BLaER1 (cell line): ENCODE measurements around the gene SLC47A1.

Source experiments
- H3K27ac ChIP-seq: shearing (Covaris generic); formaldehyde crosslinking; 2 replicates; pipeline ENCODE4 v1.8.1; 2022
- H3K27me3 ChIP-seq: shearing (Covaris generic); formaldehyde crosslinking; 2 replicates; pipeline ENCODE4 v1.8.1; 2022
- H3K36me3 ChIP-seq: shearing (Covaris generic); formaldehyde crosslinking; 2 replicates; pipeline ENCODE4 v1.8.1; 2022
- H3K4me1 ChIP-seq: shearing (Covaris generic); formaldehyde crosslinking; 2 replicates; pipeline ENCODE4 v1.8.1; 2022
- H3K4me2 ChIP-seq: shearing (Covaris generic); formaldehyde crosslinking; 2 replicates; pipeline ENCODE4 v1.8.1; 2022
- H3K4me3 ChIP-seq: shearing (Covaris generic); formaldehyde crosslinking; 2 replicates; pipeline ENCODE4 v1.8.1; 2022
- H3K9ac ChIP-seq: shearing (Covaris generic); formaldehyde crosslinking; 2 replicates; pipeline ENCODE4 v1.8.1; 2022
- H3K9me3 ChIP-seq: shearing (Covaris generic); formaldehyde crosslinking; 2 replicates; pipeline ENCODE4 v1.8.1; 2022
- H4K20me1 ChIP-seq: shearing (Covaris generic); formaldehyde crosslinking; 2 replicates; pipeline ENCODE4 v1.8.1; 2022
- Cebpa-rat ChIP-seq: shearing (Covaris generic); IDR thresholded peaks from 2 replicates; pipeline ENCODE4 v1.8.1; 2022

SLC47A1 gene

GRCh38 chr17:19539841-19540311 lies 6.2 kb downstream of the SLC47A1 start:
- no peak overlapping the region for H3K27ac ChIP-seq
- H4K20me1 ChIP-seq = peaks cover 3% of the 10 kb centered on the region; the same call in 1 of the 2 replicates
- peaks cover 21% of the 10 kb centered on the region for H3K4me1 ChIP-seq
- no peaks in the 10 kb centered on the region for H3K9me3 ChIP-seq
- no peak overlapping the region for H3K9ac ChIP-seq
- H3K36me3 ChIP-seq = no peaks in the 10 kb centered on the region
- no peak for TF ChIP-seq Cebpa-rat
- H3K4me2 ChIP-seq = no peak overlapping the region
- H3K4me3 ChIP-seq = no peak overlapping the region
- peaks cover 21% of the 10 kb centered on the region for H3K27me3 ChIP-seq

DNA sequence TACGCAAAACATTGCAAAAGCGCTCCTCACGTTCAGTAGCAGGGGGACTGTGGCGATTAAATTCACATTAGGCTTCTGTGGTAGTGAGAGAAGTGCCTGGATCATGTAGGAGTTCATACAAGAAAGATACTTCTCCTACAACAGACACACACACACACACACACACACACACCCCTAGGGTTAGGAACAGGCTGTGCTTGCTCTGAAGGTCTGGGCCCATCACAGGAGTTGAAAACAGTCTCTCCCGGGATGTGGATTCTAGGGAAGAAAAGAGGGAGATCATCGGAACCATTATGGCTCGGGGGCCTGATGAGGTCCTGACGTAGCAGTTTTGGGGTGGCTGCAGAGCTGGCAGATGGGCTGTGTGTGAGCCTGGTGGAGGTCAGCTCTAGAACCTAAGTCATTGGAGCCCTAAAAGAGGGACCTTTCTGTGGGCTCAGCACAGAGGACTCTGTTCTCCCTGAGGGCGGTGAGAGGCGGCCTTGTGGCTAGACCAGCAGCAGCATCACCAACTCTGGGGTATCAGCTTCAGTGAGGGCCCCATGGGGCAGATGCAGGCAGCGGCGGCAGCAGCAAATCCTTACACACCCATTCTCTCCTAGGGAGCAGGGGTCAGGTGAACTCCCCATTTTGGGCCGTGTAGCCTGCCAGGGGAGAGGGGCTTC lies 7.2 kb downstream of the SLC47A1 start:
- Histone ChIP-seq H3K27ac (no peak overlapping the region), H3K9me3 (no peaks in the 10 kb centered on the region), H3K4me3 (no peak overlapping the region), H4K20me1 (no peaks in the 10 kb centered on the region), H3K36me3 (no peaks in the 10 kb centered on the region), H3K4me1 (peaks cover 14% of the 10 kb centered on the region), H3K4me2 (no peak overlapping the region), H3K27me3 (peaks cover 11% of the 10 kb centered on the region), H3K9ac (no peak overlapping the region)
- no peak for TF ChIP-seq Cebpa-rat

DNA sequence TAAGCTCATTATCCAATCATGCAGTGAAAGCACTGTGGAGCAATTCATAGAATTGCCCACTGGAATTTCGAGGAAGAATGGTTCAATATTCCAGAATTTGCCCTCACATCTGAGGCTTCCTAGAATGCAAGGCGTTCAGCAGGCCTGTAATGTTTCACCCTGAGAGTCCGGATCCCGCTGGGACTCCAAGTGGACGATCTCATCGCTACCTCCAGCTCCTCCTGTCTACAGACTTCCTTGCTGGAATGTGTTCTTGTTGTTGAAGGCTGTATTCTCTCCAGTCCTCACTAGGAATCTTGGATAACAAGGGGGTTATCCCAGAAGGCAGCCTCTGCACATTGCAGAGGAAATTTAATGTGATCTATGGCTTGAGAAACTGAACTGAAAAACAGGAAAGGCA lies 7.8 kb downstream of the SLC47A1 start:
- no peak overlapping the region for H3K9ac ChIP-seq
- H3K27me3 ChIP-seq = peaks cover 5% of the 10 kb centered on the region
- H4K20me1 ChIP-seq = no peaks in the 10 kb centered on the region

GRCh38 chr17:19542247-19542646 lies 8.6 kb downstream of the SLC47A1 start:
- no peaks in the 10 kb centered on the region for H3K36me3 ChIP-seq
- H4K20me1 ChIP-seq = no peaks in the 10 kb centered on the region
- H3K4me2 ChIP-seq = no peak overlapping the region
- no peak overlapping the region for H3K4me3 ChIP-seq
- H3K4me1 ChIP-seq = peaks cover 12% of the 10 kb centered on the region
- H3K27ac ChIP-seq = no peak overlapping the region
- TF ChIP-seq Cebpa-rat = no peak
- H3K9me3 ChIP-seq = no peaks in the 10 kb centered on the region
- H3K27me3 ChIP-seq = no peaks in the 10 kb centered on the region; the same call in 1 of the 2 replicates
- no peak overlapping the region for H3K9ac ChIP-seq

More for the DNA sequence above, 7.8 kb downstream of the SLC47A1 start:
- no peak overlapping the region for H3K4me3 ChIP-seq
- H3K4me2 ChIP-seq = no peak overlapping the region
- H3K27ac ChIP-seq = no peak overlapping the region
- no peak for TF ChIP-seq Cebpa-rat
- H3K36me3 ChIP-seq = no peaks in the 10 kb centered on the region
- no peaks in the 10 kb centered on the region for H3K9me3 ChIP-seq
- peaks cover 12% of the 10 kb centered on the region for H3K4me1 ChIP-seq

- no peaks in the 10 kb centered on the region for H3K9me3 ChIP-seq
- no peaks in the 10 kb centered on the region for H3K27me3 ChIP-seq
- H3K36me3 ChIP-seq = no peaks in the 10 kb centered on the region
- H3K4me2 ChIP-seq = no peak overlapping the region
- no peak overlapping the region for H3K4me3 ChIP-seq
- H3K4me1 ChIP-seq = no peaks in the 10 kb centered on the region
- no peaks in the 10 kb centered on the region for H4K20me1 ChIP-seq
- TF ChIP-seq Cebpa-rat = no peak
- no peak overlapping the region for H3K27ac ChIP-seq
- no peak overlapping the region for H3K9ac ChIP-seq
Measured at GRCh38 chr17:19544366-19544765, 10.7 kb downstream of the SLC47A1 start.

DNA sequence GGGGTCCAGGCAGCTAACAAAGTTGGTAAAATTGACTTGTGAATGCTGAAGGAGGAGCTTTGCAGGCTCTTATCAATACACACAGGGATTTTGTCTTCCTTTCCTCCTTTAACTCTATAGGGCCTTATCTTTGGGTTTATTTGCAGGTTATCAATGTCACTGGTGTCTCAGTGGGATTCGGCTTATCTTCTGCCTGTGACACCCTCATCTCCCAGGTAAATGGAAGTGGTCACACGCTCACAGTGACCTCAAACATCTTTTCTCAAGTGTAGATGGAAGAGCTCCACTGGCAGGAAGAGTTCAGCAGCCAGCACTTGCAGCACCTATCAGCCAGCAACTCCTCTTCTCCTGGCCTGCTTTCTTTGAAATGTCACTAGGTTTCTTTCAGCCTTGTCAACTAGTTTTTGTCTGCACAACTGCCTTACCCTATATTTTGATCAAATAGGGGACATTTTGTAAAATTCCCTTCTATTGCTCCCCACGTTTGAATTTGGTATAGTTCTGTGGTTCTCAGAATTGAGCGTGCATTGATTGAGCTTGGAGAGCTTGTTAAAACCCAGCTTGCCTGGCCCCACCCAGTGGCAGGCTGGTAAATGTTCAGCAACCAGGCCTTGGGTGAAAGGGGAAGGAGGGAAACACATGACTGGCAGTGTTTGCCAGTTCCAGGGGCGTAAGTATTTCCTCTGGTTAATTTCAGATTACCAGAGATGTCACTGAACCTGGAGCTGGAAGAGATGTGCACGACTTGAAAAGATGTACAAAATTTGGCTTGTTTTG lies 12.8 kb downstream of the SLC47A1 start:
- no peak for TF ChIP-seq Cebpa-rat

DNA sequence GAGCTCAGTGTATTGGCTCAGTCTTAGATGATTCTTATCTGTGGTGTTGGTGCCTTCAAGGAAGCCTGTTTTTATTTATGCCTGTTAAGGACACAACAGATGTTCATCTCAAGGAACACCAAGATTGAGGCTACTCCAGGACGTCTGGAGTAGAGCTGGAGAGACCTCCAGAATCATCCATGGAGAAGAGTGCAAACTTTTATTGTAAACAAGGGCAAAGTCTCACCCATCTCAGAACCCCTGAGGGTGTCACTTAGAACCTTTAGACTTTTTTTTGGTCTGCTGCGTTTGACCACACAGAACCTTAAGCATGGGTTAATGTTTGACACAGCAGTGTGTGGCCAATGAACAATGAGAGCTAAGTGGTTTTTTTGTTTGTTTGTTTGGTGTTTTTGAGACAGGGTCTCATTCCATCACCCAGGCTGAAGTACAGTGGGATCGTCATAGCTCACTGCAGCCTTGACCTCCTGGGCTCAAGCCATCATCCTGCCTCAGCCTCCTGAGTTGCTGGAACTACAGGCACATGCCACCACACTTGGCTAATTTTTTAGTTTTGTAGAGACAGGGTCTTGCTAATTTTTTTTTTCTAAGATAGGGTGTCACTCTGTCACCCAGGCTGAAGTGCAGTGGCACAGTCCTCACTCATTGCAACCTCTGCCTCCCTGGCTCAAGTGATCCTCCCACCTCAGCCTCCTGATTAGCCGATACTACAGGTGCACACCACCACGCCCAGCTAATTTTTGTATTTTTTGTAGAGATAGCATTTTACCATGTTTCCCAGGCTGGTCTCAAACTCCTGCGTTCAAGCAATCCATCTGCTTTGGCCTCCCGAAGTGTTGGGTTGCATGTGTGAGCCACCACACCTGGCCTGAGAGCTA lies 16.3 kb downstream of the SLC47A1 start:
- no peaks in the 10 kb centered on the region for H3K36me3 ChIP-seq
- no peaks in the 10 kb centered on the region for H3K4me1 ChIP-seq
- H3K4me3 ChIP-seq = no peak overlapping the region
- no peaks in the 10 kb centered on the region for H4K20me1 ChIP-seq
- TF ChIP-seq Cebpa-rat = no peak
- no peak overlapping the region for H3K4me2 ChIP-seq
- no peaks in the 10 kb centered on the region for H3K9me3 ChIP-seq
- no peak overlapping the region for H3K9ac ChIP-seq
- H3K27ac ChIP-seq = no peak overlapping the region
- H3K27me3 ChIP-seq = no peaks in the 10 kb centered on the region

More for the DNA sequence above, 12.8 kb downstream of the SLC47A1 start:
- no peaks in the 10 kb centered on the region for H4K20me1 ChIP-seq
- no peaks in the 10 kb centered on the region for H3K36me3 ChIP-seq
- H3K4me2 ChIP-seq = no peak overlapping the region
- H3K27me3 ChIP-seq = no peaks in the 10 kb centered on the region
- H3K4me1 ChIP-seq = no peaks in the 10 kb centered on the region
- no peak overlapping the region for H3K9ac ChIP-seq
- no peaks in the 10 kb centered on the region for H3K9me3 ChIP-seq
- no peak overlapping the region for H3K27ac ChIP-seq
- no peak overlapping the region for H3K4me3 ChIP-seq

DNA sequence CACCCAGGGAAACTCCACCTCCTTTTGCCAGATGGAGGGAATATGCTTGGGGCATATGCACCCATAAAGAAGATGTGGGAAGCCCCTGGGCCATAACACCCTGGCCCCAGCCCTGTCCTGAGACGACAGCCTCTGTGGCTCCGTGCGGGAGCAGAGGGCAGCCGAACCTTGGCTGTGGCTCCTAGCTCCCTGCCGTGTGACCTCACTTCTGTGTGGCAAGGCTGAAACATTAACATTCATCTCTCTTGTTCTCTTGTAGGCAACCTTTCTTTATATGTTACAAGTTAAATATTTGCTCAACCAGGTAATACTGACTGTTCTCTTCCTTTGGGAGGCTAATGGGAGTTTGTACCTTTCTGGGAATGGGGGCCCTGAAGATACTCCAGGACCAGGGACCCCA lies 17.5 kb downstream of the SLC47A1 start:
- no peaks in the 10 kb centered on the region for H3K36me3 ChIP-seq
- TF ChIP-seq Cebpa-rat = no peak
- no peaks in the 10 kb centered on the region for H3K27me3 ChIP-seq
- H4K20me1 ChIP-seq = no peaks in the 10 kb centered on the region
- no peaks in the 10 kb centered on the region for H3K4me1 ChIP-seq
- H3K27ac ChIP-seq = no peak overlapping the region
- no peak overlapping the region for H3K4me3 ChIP-seq
- H3K9ac ChIP-seq = no peak overlapping the region
- H3K9me3 ChIP-seq = no peaks in the 10 kb centered on the region
- H3K4me2 ChIP-seq = no peak overlapping the region

GRCh38 chr17:19551591-19552148 lies 18.0 kb downstream of the SLC47A1 start:
- Histone ChIP-seq H3K4me2 (no peak overlapping the region), H3K9me3 (no peaks in the 10 kb centered on the region), H3K36me3 (no peaks in the 10 kb centered on the region), H3K9ac (no peak overlapping the region), H3K4me1 (no peaks in the 10 kb centered on the region), H4K20me1 (no peaks in the 10 kb centered on the region), H3K4me3 (no peak overlapping the region), H3K27ac (no peak overlapping the region), H3K27me3 (no peaks in the 10 kb centered on the region)
- TF ChIP-seq Cebpa-rat = no peak
